Measurements from ENCODE around the gene ITPA. TPM values are rescaled to one million over a fixed set of nuclear protein-coding genes. Genes with fewer than 3 reads are reported as not detected.
"Not testable (repeated sequence)": the region's sequence is repeated elsewhere in the genome, so short reads cannot be mapped to it uniquely, and the experiment has no call there.

ITPA gene
- total RNA-seq, 1 donor from 2014 or later = 43.4 TPM

DNA sequence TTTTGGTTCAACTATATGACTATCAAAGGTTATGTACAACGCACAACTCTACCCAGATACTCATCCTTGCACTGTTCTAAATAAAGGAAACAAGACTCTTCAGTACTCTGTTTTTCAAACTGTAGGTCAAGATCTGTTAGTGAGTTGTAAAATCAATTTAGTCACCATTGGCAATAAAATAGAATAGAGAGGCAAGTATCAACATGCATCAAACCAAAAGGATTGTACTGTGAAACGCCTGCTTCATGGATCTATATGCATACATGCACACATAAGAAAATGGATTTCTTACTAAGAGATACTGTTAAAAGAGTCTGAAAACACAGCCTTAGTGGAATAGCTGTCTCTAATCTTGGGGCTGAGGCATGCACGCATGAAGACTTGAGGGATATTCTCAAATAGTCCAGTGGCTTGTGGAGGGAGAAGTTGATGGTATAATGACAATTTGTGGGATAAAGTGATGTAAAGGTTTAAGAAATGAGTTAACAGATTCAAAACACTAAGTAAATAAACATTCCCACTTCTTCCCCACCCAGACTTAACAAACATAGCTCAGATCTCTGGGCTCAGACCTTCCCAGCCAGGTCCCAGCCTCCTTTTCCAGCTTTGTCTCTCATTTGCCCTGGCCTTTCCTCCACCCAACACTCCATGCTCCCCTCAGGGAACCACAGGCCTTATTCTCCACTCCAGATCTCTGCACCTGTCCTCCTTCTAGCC is 25.2 kb upstream of the ITPA start:
- peaks cover 4% of the 10 kb centered on the region for H3K4me1 Mint-ChIP-seq (ENCODE audit: low read depth)
- no peaks in the 10 kb centered on the region for H3K9me3 Mint-ChIP-seq (ENCODE audit: low read depth)
- H3K27me3 Mint-ChIP-seq (ENCODE audit: low read depth) = no peaks in the 10 kb centered on the region
- TF ChIP-seq CTCF (IDR thresholded peaks at IDR 0.05) = no peak
- no peak overlapping the region for H3K27ac Mint-ChIP-seq (ENCODE audit: unreplicated experiment)
- no peak overlapping the region for H3K4me3 Mint-ChIP-seq (ENCODE audit: unreplicated experiment)
- DNase-seq (ENCODE audit: low spot score) = no peak
- H3K36me3 Mint-ChIP-seq (ENCODE audit: low read depth) = no peaks in the 10 kb centered on the region

- H3K4me3 Mint-ChIP-seq (ENCODE audit: unreplicated experiment); H3K4me1 Mint-ChIP-seq (ENCODE audit: low read depth); H3K9me3 Mint-ChIP-seq (ENCODE audit: low read depth); H3K27me3 Mint-ChIP-seq (ENCODE audit: low read depth); DNase-seq (ENCODE audit: low spot score); H3K27ac Mint-ChIP-seq (ENCODE audit: unreplicated experiment): not testable (repeated sequence)
- peaks cover 21% of the 10 kb centered on the region for H3K36me3 Mint-ChIP-seq (ENCODE audit: low read depth)
Measured at GRCh38 chr20:3187861-3188260, 21.4 kb upstream of the ITPA start.

GRCh38 chr20:3188823-3189413 is 20.4 kb upstream of the ITPA start:
- Mint-ChIP-seq H3K9me3 (ENCODE audit: low read depth) (no peaks in the 10 kb centered on the region), H3K4me3 (ENCODE audit: unreplicated experiment) (no peak overlapping the region), H3K27me3 (ENCODE audit: low read depth) (no peaks in the 10 kb centered on the region), H3K4me1 (ENCODE audit: low read depth) (no peaks in the 10 kb centered on the region), H3K27ac (ENCODE audit: unreplicated experiment) (peak overlapping the region; percentile 10), H3K36me3 (ENCODE audit: low read depth) (peaks cover 22% of the 10 kb centered on the region)
- no peak for DNase-seq (ENCODE audit: low spot score)
- no peak for TF ChIP-seq CTCF (IDR thresholded peaks at IDR 0.05)

GRCh38 chr20:3189561-3190131 is 19.7 kb upstream of the ITPA start:
- Mint-ChIP-seq H3K4me3 (ENCODE audit: unreplicated experiment) (no peak overlapping the region), H3K27me3 (ENCODE audit: low read depth) (no peaks in the 10 kb centered on the region), H3K36me3 (ENCODE audit: low read depth) (peaks cover 25% of the 10 kb centered on the region), H3K4me1 (ENCODE audit: low read depth) (no peaks in the 10 kb centered on the region), H3K9me3 (ENCODE audit: low read depth) (no peaks in the 10 kb centered on the region), H3K27ac (ENCODE audit: unreplicated experiment) (no peak overlapping the region)
- no peak for DNase-seq (ENCODE audit: low spot score)
- no peak for TF ChIP-seq CTCF (IDR thresholded peaks at IDR 0.05)

GRCh38 chr20:3190681-3191111 is 18.6 kb upstream of the ITPA start:
- TF ChIP-seq CTCF (IDR thresholded peaks at IDR 0.05) = no peak
- Mint-ChIP-seq H3K9me3 (ENCODE audit: low read depth) (no peaks in the 10 kb centered on the region), H3K27ac (ENCODE audit: unreplicated experiment) (no peak overlapping the region), H3K4me1 (ENCODE audit: low read depth) (no peaks in the 10 kb centered on the region), H3K4me3 (ENCODE audit: unreplicated experiment) (no peak overlapping the region), H3K36me3 (ENCODE audit: low read depth) (peaks cover 32% of the 10 kb centered on the region), H3K27me3 (ENCODE audit: low read depth) (no peaks in the 10 kb centered on the region)
- DNase-seq (ENCODE audit: low spot score) = no peak

Data from chondrocyte (in vitro differentiated cells).